ENCODE results near the gene PLS1. TPM values are rescaled to one million over a fixed set of nuclear protein-coding genes. Genes with fewer than 3 reads are reported as not detected.
"Not testable (repeated sequence)": the region's sequence is repeated elsewhere in the genome, so short reads cannot be mapped to it uniquely, and the experiment has no call there.

The PLS1 gene
- total RNA-seq, 2 experiments from 2014 or later, result 0.63 to 0.92 TPM

- Mint-ChIP-seq H3K4me3 (peak within 1 kb of the TSS; percentile 99), H3K9me3 (no peaks in the 10 kb centered on the region), H3K36me3 (ENCODE audit: low read depth) (peaks cover 24% of the 10 kb centered on the region), H3K4me1 (ENCODE audit: low read depth) (peaks cover 64% of the 10 kb centered on the region), H3K27me3 (peaks cover 6% of the 10 kb centered on the region), H3K27ac (peak within 1 kb of the TSS; percentile 97)
- intact Hi-C loops (cut with DNase I, micrococcal nuclease), result loop anchor here (1.0 to 5.0 kb wide), 5 partner anchors 18 to 424 kb away; partner anchors contain the start of genes TRPC1 (in 2 of the 2), PLS1 (in 1 of the 2), U2SURP (in 1 of the 2) and XRN1 (in 1 of the 2)
- TF ChIP-seq CTCF (IDR thresholded peaks at IDR 0.05), result no peak
- H3K4me3 ChIP-seq (ENCODE audit: low read length), result peak within 1 kb of the TSS; percentile 95
- no peaks in the 10 kb centered on the region for H3K27me3 ChIP-seq (ENCODE audit: control insufficient read depth in 1 of 2, insufficient read depth in 2 of 2, low read length in 2 of 2)
- peaks cover 15% of the 10 kb centered on the region for H3K4me1 ChIP-seq (ENCODE audit: insufficient read depth, low read length)
- peak; percentile 93 for ATAC-seq (ENCODE audit: poor library complexity)
- no peaks in the 10 kb centered on the region for H3K9me3 ChIP-seq (ENCODE audit: control insufficient read depth in 1 of 2, insufficient read depth in 1 of 2, low read length in 2 of 2)
- DNase-seq, result peak; percentile 91 to 98 (median 96)
- CTCF ChIA-PET, result interaction anchor here (0.9 to 1.2 kb wide), 3 partner anchors 9 to 434 kb away, joined by 3 read pairs; no protein-coding TSS in a partner anchor
- H3K36me3 ChIP-seq (ENCODE audit: insufficient read depth, low read length), result peaks cover 2% of the 10 kb centered on the region
- POLR2A ChIA-PET, result interaction anchor here (0.6 to 3.7 kb wide), 19 partner anchors 8 to 1394 kb away, joined by 3 to 73 read pairs (median 4); partner anchors contain the start of genes DIPK2A, PLS1, PXYLP1 and RASA2
- peak within 1 kb of the TSS; percentile 90 to 93 for H3K27ac ChIP-seq (ENCODE audit: low read depth in 1 of 2, low read length in 2 of 2)
These were observed 17.6 kb upstream of the PLS1 start, which contains the start of gene ATR for GRCh38 chr3:142578329-142579223. TSS of gene ATR (minus strand) at chr3:142578733. CDS start at chr3:142578704, 29 bp downstream.

GRCh38 chr3:142580061-142580423, 16.2 kb upstream of the PLS1 start:
- Histone ChIP-seq H3K4me1 (ENCODE audit: insufficient read depth, low read length) (peaks cover 15% of the 10 kb centered on the region), H3K27me3 (ENCODE audit: control insufficient read depth in 1 of 2, insufficient read depth in 2 of 2, low read length in 2 of 2) (no peaks in the 10 kb centered on the region), H3K4me3 (ENCODE audit: low read length) (no peak overlapping the region), H3K36me3 (ENCODE audit: insufficient read depth, low read length) (peaks cover 2% of the 10 kb centered on the region), H3K9me3 (ENCODE audit: control insufficient read depth in 1 of 2, insufficient read depth in 1 of 2, low read length in 2 of 2) (no peaks in the 10 kb centered on the region), H3K27ac (ENCODE audit: low read depth in 1 of 2, low read length in 2 of 2) (no peak overlapping the region)
- POLR2A ChIA-PET, result interaction anchor here (1.4 to 3.7 kb wide), 4 partner anchors 10 to 422 kb away, joined by 3 to 73 read pairs (median 6); partner anchors contain the start of genes TRPC1 and U2SURP
- Mint-ChIP-seq H3K4me1 (ENCODE audit: low read depth) (peaks cover 51% of the 10 kb centered on the region), H3K36me3 (ENCODE audit: low read depth) (peaks cover 21% of the 10 kb centered on the region), H3K27me3 (peaks cover 11% of the 10 kb centered on the region), H3K9me3 (no peaks in the 10 kb centered on the region), H3K27ac (peak overlapping the region; percentile 97), H3K4me3 (peak overlapping the region; percentile 99)
- ATAC-seq (ENCODE audit: poor library complexity) (no peak), DNase-seq (no peak)
- intact Hi-C loops (cut with DNase I, micrococcal nuclease), result loop anchor here in 1 of 2 experiments (2.0 to 10.0 kb wide), 5 partner anchors 15 to 1385 kb away; no protein-coding TSS in a partner anchor
- CTCF ChIA-PET, result no interaction called here
- no peak for TF ChIP-seq CTCF (IDR thresholded peaks at IDR 0.05)

- H3K27ac Mint-ChIP-seq; CTCF ChIA-PET; DNase-seq; ATAC-seq (ENCODE audit: poor library complexity); H3K4me3 ChIP-seq (ENCODE audit: low read length); H3K27ac ChIP-seq (ENCODE audit: low read depth in 1 of 2, low read length in 2 of 2); H3K36me3 ChIP-seq (ENCODE audit: insufficient read depth, low read length); H3K4me3 Mint-ChIP-seq; H3K9me3 Mint-ChIP-seq; H3K9me3 ChIP-seq (ENCODE audit: control insufficient read depth in 1 of 2, insufficient read depth in 1 of 2, low read length in 2 of 2); H3K27me3 ChIP-seq (ENCODE audit: control insufficient read depth in 1 of 2, insufficient read depth in 2 of 2, low read length in 2 of 2): not testable (repeated sequence)
- intact Hi-C loops (cut with DNase I, micrococcal nuclease), result loop anchor here in 1 of 2 experiments (2.0 to 10.0 kb wide), 5 partner anchors 14 to 1384 kb away; no protein-coding TSS in a partner anchor
- peaks cover 41% of the 10 kb centered on the region for H3K4me1 Mint-ChIP-seq (ENCODE audit: low read depth)
- H3K27me3 Mint-ChIP-seq, result peaks cover 13% of the 10 kb centered on the region
- H3K4me1 ChIP-seq (ENCODE audit: insufficient read depth, low read length), result peaks cover 15% of the 10 kb centered on the region
- POLR2A ChIA-PET, result interaction anchor here (0.6 to 1.7 kb wide), 4 partner anchors 15 to 1268 kb away, joined by 3 to 8 read pairs (median 3); partner anchors contain the start of genes PLS1, TRPC1 and U2SURP
- peaks cover 13% of the 10 kb centered on the region for H3K36me3 Mint-ChIP-seq (ENCODE audit: low read depth)
These were observed 15.1 kb upstream of the PLS1 start for GRCh38 chr3:142581070-142581469.
